ENCODE data around the gene UFD1. TPM values are rescaled to one million over a fixed set of nuclear protein-coding genes. Genes with fewer than 3 reads are reported as not detected.

Gene UFD1
- total and polyA plus RNA-seq, 2 of the 13 experiments (the other 11 are each of a cell fraction or from before 2014, with no cell fraction given) = 47.9 to 51.1 TPM

GRCh38 chr22:19448739-19449421, 30.1 kb downstream of the UFD1 start:
- in situ Hi-C loops (cut with HindIII; ENCODE audit: extremely low pct_ligation_motif_present, low pct_unique_long_range_greater_than_20kb) = no loop called here
- no TSS peak for BruUV-seq (replicated peaks)
- Histone ChIP-seq H3K9me3 (ENCODE audit: low read length) (no peaks in the 10 kb centered on the region), H3K4me1 (ENCODE audit: insufficient read depth, low read length) (peaks cover 40% of the 10 kb centered on the region), H3K4me3 (replicated peaks in 1 of 3; ENCODE audit: insufficient read depth in 1 of 3, low read depth in 2 of 3, low read length in 3 of 3) (peak overlapping the region in 1 of 3 experiments; percentile 86; a peak in 1 of 6 replicates), H4K20me1 (ENCODE audit: insufficient read depth, low read length) (no peaks in the 10 kb centered on the region), H2AFZ (ENCODE audit: low read length) (no peak overlapping the region), H3K9ac (ENCODE audit: insufficient read depth, low read depth, low read length) (no peak overlapping the region), H3K36me3 (replicated peaks in 1 of 2; ENCODE audit: control insufficient read depth in 1 of 2, insufficient read depth in 2 of 2, low read length in 2 of 2) (peaks cover 9 to 43% of the 10 kb centered on the region in 2 experiments), H3K79me2 (ENCODE audit: insufficient read depth, low read length) (peaks cover 35% of the 10 kb centered on the region), H3K4me2 (ENCODE audit: low read depth, low read length) (peak overlapping the region; percentile 35), H3K27ac (ENCODE audit: extremely low read length, insufficient read depth, low read length) (peak overlapping the region; percentile 9), H3K27me3 (ENCODE audit: control insufficient read depth in 1 of 2, insufficient read depth in 2 of 2, low read length in 2 of 2) (no peaks in the 10 kb centered on the region; a peak in 1 of 5 replicates)
- 95% methylated on average over 4 of the region's 5 CpGs for WGBS (ENCODE audit: low lambda C conversion rate)
- FAIRE-seq (no peak), DNase-seq (ENCODE audit: low spot score) (no peak), ATAC-seq (no peak)
- ChIA-PET POLR2A (no interaction called here), CTCF (ENCODE audit: low intra/inter-chr PET ratio, low total read pairs) (no interaction called here)
- intact Hi-C loops (cut with micrococcal nuclease; ENCODE audit: unreplicated experiment) = no loop called here
- TF ChIP-seq ZNF792 (CRISPR knock-in tag; IDR thresholded peaks at IDR 0.05) (no peak), ZNF761 (CRISPR knock-in tag; conservative IDR thresholded peaks at IDR 0.05) (no peak), NKX3-1 (CRISPR knock-in tag; IDR thresholded peaks at IDR 0.05) (no peak), FOXP4 (CRISPR knock-in tag; IDR thresholded peaks at IDR 0.05) (no peak), MED13 (CRISPR knock-in tag; IDR thresholded peaks at IDR 0.05) (no peak), XRCC5 (optimal IDR thresholded peaks at IDR 0.05; ENCODE audit: low read length) (no peak), SIN3A (IDR thresholded peaks at IDR 0.05; ENCODE audit: borderline replicate concordance, low read depth, low read length) (no peak), RBAK (CRISPR knock-in tag; IDR thresholded peaks at IDR 0.05) (no peak), CBX5 (CRISPR knock-in tag; IDR thresholded peaks at IDR 0.05; ENCODE audit: borderline replicate concordance) (no peak), ZKSCAN1 (IDR thresholded peaks at IDR 0.05; ENCODE audit: low read length) (no peak)
- TF ChIP-seq, protein P1, sequence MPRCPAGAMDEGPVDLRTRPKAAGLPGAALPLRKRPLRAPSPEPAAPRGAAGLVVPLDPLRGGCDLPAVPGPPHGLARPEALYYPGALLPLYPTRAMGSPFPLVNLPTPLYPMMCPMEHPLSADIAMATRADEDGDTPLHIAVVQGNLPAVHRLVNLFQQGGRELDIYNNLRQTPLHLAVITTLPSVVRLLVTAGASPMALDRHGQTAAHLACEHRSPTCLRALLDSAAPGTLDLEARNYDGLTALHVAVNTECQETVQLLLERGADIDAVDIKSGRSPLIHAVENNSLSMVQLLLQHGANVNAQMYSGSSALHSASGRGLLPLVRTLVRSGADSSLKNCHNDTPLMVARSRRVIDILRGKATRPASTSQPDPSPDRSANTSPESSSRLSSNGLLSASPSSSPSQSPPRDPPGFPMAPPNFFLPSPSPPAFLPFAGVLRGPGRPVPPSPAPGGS (CRISPR knock-in tag; IDR thresholded peaks at IDR 0.05) = no peak

Measured in HepG2 (cell line).